Measurements from ENCODE around the gene KLHL42.

Gene KLHL42

DNA sequence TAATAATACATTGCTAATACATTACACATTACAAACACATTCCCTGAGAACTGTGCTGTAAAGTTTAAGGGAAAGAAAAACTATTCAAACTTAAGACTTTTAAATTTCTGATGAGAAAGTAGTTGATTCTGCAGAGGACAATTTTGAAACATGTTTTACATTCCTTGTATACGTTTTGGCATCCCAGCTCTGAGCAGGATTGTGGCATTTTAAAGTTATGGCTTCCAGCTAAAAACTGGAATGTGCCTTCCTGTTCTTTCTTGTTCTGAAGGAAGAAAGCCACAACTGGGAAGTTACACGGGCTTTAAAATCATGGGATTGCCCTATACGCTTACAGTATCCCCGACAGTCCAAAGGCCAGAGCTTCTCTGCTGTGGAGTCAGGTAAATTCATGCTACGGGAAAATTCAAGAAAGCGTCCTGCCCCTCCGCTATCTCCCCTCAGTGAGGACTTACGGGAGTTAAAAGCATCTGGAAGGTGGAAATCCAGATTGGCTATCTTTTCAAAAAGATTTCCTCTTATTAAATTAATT lies 10.8 kb upstream of the KLHL42 start:
- DNase-seq (ENCODE audit: low read depth, low spot score) = no peak
- POLR2A ChIA-PET = no interaction called here
- no peak overlapping the region for H3K4me3 ChIP-seq (ENCODE audit: low read depth, low read length)
- TF ChIP-seq, protein P1, sequence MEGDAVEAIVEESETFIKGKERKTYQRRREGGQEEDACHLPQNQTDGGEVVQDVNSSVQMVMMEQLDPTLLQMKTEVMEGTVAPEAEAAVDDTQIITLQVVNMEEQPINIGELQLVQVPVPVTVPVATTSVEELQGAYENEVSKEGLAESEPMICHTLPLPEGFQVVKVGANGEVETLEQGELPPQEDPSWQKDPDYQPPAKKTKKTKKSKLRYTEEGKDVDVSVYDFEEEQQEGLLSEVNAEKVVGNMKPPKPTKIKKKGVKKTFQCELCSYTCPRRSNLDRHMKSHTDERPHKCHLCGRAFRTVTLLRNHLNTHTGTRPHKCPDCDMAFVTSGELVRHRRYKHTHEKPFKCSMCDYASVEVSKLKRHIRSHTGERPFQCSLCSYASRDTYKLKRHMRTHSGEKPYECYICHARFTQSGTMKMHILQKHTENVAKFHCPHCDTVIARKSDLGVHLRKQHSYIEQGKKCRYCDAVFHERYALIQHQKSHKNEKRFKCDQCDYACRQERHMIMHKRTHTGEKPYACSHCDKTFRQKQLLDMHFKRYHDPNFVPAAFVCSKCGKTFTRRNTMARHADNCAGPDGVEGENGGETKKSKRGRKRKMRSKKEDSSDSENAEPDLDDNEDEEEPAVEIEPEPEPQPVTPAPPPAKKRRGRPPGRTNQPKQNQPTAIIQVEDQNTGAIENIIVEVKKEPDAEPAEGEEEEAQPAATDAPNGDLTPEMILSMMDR (IDR thresholded peaks at IDR 0.05; ENCODE audit: insufficient read depth, low read length, missing control alignments) = no peak
- CTCF ChIA-PET = interaction anchor here (0.9 to 1.9 kb wide), 3 partner anchors 10 to 171 kb away, joined by 3 to 5 read pairs (median 4); partner anchors contain the start of genes KLHL42 and MANSC4

DNA sequence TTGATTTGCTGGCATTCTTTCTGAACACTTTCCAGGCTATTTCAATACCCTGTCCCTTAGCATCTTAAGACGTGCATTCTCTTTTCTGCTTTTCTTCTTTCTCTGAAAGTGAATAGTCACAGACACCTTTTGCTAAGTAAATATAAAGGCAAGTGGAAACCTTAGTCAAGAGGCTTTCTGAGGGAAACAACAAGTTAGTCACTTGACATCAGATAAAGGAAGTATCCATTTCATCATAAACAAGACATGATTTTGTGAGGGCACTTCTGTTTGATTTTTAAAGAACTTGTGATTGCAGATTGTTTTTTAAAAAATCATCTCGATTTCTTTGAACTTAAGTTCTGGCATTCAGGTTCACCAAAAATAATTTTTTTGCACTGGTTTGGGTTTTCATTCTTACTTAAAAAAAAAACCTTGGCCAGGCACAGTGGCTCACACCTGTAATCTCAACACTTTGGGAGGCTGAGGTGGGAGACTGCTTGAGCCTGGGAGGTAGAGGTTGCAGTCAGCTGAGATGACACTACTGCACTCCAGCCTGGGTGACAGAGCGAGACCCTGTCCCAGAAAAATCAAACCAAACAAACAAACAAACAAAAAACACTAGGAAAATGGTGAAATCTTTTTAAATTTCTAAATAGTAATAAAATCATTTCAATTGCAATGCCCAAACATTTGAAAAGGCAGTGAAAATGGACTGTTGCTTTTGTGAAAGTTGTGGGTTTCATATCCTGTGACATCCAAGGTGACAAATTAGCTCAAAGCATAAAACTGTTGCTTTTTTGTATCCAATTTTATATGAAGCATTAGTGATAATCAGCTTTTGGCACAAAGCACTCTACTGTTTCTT lies 8.3 kb upstream of the KLHL42 start:
- no peak for DNase-seq (ENCODE audit: low read depth, low spot score)
- H3K4me3 ChIP-seq (ENCODE audit: low read depth, low read length) = no peak overlapping the region
- ChIA-PET CTCF (interaction anchor here (0.7 to 1.4 kb wide), 3 partner anchors 8 to 50 kb away, joined by 3 to 5 read pairs (median 3); partner anchors contain the start of genes KLHL42 and MANSC4), POLR2A (no interaction called here)
- TF ChIP-seq, protein P1 (IDR thresholded peaks at IDR 0.05; ENCODE audit: insufficient read depth, low read length, missing control alignments) = no peak

DNA sequence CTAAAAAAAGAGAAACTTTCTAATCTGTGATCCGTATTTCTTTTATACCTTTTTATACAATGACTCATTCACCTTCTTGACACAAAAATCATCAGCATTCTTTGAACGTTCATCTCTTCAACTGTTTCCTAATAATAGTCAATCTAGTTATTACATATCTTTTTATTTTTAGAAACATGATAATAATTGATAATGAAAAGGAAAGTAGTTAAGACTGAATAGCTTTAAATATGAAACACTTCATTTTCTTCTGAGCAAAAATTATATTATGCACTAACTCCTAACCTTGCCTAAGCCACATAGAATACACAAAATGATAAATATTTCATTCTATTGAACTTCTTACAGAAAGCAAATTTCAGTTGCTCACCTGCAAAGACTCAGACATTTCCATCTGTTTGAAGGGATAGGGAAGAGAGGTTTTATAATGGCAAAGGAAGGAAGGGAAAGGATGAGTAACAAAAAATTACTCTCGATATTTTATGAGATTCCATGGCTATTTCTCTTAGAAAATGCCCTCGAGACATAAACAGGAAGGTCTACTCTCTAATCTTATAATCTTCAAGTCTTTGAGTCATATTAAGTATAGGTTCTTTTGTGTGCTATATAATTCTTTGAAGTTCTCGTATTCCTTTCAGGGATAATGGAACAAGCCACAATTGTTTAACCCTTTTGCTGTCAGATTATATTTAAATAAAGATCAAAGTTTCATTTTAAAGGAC lies 7.5 kb upstream of the KLHL42 start:
- no peak overlapping the region for H3K4me3 ChIP-seq (ENCODE audit: low read depth, low read length)
- TF ChIP-seq, protein P1 (IDR thresholded peaks at IDR 0.05; ENCODE audit: insufficient read depth, low read length, missing control alignments) = no peak
- ChIA-PET POLR2A (no interaction called here), CTCF (interaction anchor here (0.7 kb wide), 1 partner anchor 49 kb away, joined by 3 read pairs; no protein-coding TSS in a partner anchor)
- DNase-seq (ENCODE audit: low read depth, low spot score) = no peak

DNA sequence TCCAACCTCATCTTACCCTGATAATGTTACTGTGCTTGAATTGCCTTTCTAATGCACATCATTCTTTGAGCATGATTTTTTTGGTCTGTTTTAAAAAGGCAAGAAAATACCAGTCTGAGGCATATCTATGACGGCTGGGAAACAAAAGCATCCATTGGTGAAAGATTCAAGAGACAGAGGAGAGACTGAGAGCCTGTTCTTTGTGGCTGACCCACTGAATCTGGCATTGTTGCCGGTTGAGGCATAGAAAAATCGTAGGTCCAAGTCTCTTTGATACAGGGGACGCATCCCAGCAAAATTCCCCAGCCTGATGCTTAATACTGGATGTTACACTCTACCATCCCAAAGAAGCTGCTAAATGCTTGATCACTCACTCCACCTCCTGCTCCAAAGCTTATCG lies 2.9 kb upstream of the KLHL42 start:
- DNase-seq (ENCODE audit: low read depth, low spot score) = no peak
- CTCF ChIA-PET = interaction anchor here (1.5 kb wide), 1 partner anchor 16 kb away, joined by 3 read pairs; no protein-coding TSS in a partner anchor
- TF ChIP-seq, protein P1 (IDR thresholded peaks at IDR 0.05; ENCODE audit: insufficient read depth, low read length, missing control alignments) = no peak
- POLR2A ChIA-PET = no interaction called here
- H3K4me3 ChIP-seq (ENCODE audit: low read depth, low read length) = no peak overlapping the region

DNA sequence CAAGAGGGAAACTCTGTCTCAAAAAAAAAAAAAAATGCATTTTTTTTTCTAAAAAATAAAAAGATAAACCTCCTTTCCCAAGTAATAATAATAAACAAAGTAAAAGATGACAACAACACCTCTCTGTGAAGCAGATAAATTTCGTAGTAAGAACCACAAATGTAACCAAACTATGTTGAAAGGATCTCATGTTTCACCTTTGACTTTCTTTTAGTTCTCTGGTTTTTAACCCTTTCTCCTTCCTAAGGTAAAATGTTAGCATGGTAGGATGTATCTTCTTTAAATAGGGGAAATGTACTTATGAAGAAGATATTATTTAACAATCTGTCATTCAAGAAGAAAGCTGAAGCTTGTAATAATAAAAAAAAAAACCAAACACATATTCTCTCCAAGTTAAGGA lies 1.8 kb upstream of the KLHL42 start:
- DNase-seq (ENCODE audit: low read depth, low spot score) = no peak
- POLR2A ChIA-PET = no interaction called here

More for the DNA sequence above, 1.8 kb upstream of the KLHL42 start:
- TF ChIP-seq, protein P1 (IDR thresholded peaks at IDR 0.05; ENCODE audit: insufficient read depth, low read length, missing control alignments) = no peak
- H3K4me3 ChIP-seq (ENCODE audit: low read depth, low read length) = no peak overlapping the region
- CTCF ChIA-PET = interaction anchor here (1.3 to 2.7 kb wide), 3 partner anchors 9 to 163 kb away, joined by 3 to 8 read pairs (median 5); no protein-coding TSS in a partner anchor
